Limb (tissue), 2 donors: ENCODE results near the gene ECHS1.

ENCODE experiments used
- DNase-seq, 2 donors: peaks; one replicate each; pipeline ENCODE4 v3.0.0-alpha.2; 2016; ENCODE audit errors: extremely low spot score in 2 of 2

Gene ECHS1

GRCh38 chr10:133359554-133359971 lies 13.6 kb downstream of the ECHS1 start:
- no peak for DNase-seq

GRCh38 chr10:133358925-133359310 lies 14.2 kb downstream of the ECHS1 start:
- DNase-seq: no peak

GRCh38 chr10:133358162-133358924 lies 14.8 kb downstream of the ECHS1 start:
- no peak for DNase-seq

GRCh38 chr10:133357285-133358161 lies 15.6 kb downstream of the ECHS1 start, which contains the start of gene FUOM:
Gene FUOM, minus strand, starts transcription at chr10:133358019. Its CDS starts 12 bp downstream, at chr10:133358007.
- peak; percentile 40 to 79 for DNase-seq

- DNase-seq: no peak
These were observed 16.4 kb downstream of the ECHS1 start for GRCh38 chr10:133356549-133357284.

GRCh38 chr10:133355991-133356390 lies 17.2 kb downstream of the ECHS1 start:
- no peak for DNase-seq

GRCh38 chr10:133355266-133355665 lies 17.9 kb downstream of the ECHS1 start:
- no peak for DNase-seq

GRCh38 chr10:133354672-133355240 lies 18.4 kb downstream of the ECHS1 start:
- DNase-seq: no peak

GRCh38 chr10:133353988-133354605 lies 19.1 kb downstream of the ECHS1 start:
- no peak for DNase-seq

GRCh38 chr10:133353202-133353959 lies 19.8 kb downstream of the ECHS1 start:
- DNase-seq: no peak

GRCh38 chr10:133351408-133352318 lies 21.5 kb downstream of the ECHS1 start:
- no peak for DNase-seq

- no peak for DNase-seq
These were observed 22.2 kb downstream of the ECHS1 start for GRCh38 chr10:133350950-133351329.

- no peak for DNase-seq
These were observed 22.7 kb downstream of the ECHS1 start for GRCh38 chr10:133350283-133350949.

GRCh38 chr10:133349577-133350011 lies 23.6 kb downstream of the ECHS1 start:
- DNase-seq: no peak

GRCh38 chr10:133349160-133349568 lies 24.0 kb downstream of the ECHS1 start:
- no peak for DNase-seq

GRCh38 chr10:133347710-133348517 lies 25.2 kb downstream of the ECHS1 start:
- DNase-seq: no peak

GRCh38 chr10:133346413-133346812 lies 26.7 kb downstream of the ECHS1 start:
- DNase-seq: no peak

- no peak for DNase-seq
These were observed 28.9 kb downstream of the ECHS1 start for GRCh38 chr10:133344236-133344635.
